Uterus (tissue), 2 donors: ENCODE measurements around the gene YTHDF1.

ENCODE experiments used
- POLR2A ChIP-seq, 2 donors: fragments of 450-650 bp; IDR thresholded peaks; one replicate each; pipeline ENCODE4 v1.6.1; 2016; ENCODE audit warnings: antibody characterized with exemption in 2 of 2, mild to moderate bottlenecking in 1 of 2, moderate library complexity in 1 of 2
- TF ChIP-seq, protein P1 (sequence below), 4 experiments: fragments of 200-600 bp in 2 of 4; fragments of 450-650 bp in 2 of 4; sonication (generic) in 2 of 4; IDR thresholded peaks; one replicate each; pipeline ENCODE4 v1.5.1; 2016 to 2019; ENCODE audit warnings: antibody characterized with exemption in 4 of 4, mild to moderate bottlenecking in 2 of 4, moderate library complexity in 1 of 4

DNA sequence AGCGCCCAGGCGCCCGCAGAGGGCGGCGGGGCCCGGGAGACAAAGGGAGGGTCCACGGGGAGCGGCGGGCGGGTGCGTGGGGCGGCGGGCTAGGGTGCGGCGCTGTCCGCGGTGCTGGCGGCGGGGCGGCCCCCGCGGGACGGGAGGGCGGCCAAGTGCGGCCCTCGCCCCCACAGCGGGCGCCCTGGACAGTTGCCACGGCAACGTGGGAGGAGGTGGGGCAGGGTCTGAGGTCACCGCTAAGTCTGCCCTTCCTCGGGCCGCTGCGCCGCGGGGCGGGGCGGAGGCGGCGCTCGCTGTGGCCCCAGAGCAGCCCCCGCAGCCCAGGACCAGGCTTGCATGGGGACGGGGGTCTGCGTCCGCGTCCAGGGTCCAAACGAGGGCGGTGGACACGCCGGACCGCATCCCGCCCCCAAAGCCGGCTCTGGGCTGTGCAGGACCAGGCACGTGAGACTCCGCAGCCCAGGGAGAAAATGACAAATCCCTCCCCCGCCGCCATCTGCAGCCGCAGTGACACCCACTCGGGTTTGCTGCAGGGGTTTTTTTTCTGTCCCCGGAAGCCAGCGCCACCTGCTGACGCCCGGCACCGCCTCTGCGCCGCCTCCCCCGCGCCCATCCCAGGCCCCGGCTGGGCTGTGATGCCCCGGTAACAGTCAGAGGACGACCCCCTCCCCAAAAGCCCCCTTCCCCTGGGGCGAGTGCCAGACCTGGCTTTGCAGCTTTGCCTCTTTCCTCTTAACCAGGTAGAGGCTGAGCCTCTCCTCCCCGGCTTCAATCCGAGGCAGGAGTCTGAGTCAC is 36.8 kb downstream of the YTHDF1 start:
- TF ChIP-seq, protein P1, sequence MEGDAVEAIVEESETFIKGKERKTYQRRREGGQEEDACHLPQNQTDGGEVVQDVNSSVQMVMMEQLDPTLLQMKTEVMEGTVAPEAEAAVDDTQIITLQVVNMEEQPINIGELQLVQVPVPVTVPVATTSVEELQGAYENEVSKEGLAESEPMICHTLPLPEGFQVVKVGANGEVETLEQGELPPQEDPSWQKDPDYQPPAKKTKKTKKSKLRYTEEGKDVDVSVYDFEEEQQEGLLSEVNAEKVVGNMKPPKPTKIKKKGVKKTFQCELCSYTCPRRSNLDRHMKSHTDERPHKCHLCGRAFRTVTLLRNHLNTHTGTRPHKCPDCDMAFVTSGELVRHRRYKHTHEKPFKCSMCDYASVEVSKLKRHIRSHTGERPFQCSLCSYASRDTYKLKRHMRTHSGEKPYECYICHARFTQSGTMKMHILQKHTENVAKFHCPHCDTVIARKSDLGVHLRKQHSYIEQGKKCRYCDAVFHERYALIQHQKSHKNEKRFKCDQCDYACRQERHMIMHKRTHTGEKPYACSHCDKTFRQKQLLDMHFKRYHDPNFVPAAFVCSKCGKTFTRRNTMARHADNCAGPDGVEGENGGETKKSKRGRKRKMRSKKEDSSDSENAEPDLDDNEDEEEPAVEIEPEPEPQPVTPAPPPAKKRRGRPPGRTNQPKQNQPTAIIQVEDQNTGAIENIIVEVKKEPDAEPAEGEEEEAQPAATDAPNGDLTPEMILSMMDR (IDR thresholded peaks at IDR 0.05), result peak in 2 of 4 experiments; percentile 20 to 25
- TF ChIP-seq POLR2A (IDR thresholded peaks at IDR 0.05), result no peak
